ENCODE measurements around the gene PABPN1L.

- TF ChIP-seq SUZ12 (IDR thresholded peaks at IDR 0.05; ENCODE audit: extremely low read depth, insufficient read depth, insufficient read length), result no peak
- TF ChIP-seq YY1 (IDR thresholded peaks at IDR 0.05; ENCODE audit: insufficient read depth, insufficient read length), result no peak
These were observed 6.9 kb downstream of the PABPN1L start for GRCh38 chr16:88859381-88860091.
